GM18861 (cell line): ENCODE data around the gene LCN2.

Experiments used
- ATAC-seq: cut with Tn5 transposase; IDR thresholded peaks from one replicate; pipeline ENCODE4 v1.9.1; 2021; ENCODE audit not compliant: unreplicated experiment

LCN2 gene

GRCh38 chr9:128146591-128147120 is 2.6 kb upstream of the LCN2 start:
- ATAC-seq: no peak

GRCh38 chr9:128148509-128149000 is 698 bp upstream of the LCN2 start:
- ATAC-seq: no peak

DNA sequence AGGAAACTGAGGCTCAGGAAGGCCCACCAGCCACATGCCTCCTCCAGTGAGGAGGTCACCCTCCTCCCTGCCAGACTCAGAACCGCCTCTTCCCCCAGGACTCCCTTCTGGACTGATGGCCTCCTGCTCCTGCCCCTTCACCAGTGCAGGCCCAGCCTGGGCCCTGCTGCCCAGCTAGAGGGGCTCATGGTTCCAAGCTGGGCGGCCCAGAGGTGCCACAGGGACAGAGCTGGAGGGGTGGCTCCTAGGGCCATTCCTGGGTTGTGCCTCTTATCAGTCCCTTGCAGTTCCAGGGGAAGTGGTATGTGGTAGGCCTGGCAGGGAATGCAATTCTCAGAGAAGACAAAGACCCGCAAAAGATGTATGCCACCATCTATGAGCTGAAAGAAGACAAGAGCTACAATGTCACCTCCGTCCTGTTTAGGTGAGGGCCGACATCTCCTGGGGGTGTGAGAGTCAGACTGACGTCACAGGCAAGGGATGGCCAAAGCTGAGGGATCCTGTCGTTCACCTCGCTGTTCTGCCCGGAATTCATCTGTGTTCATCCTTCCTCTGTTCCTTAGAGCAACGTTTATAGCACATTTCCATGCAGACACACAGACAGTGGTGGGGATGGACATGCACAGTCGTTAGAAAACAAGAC is 819 bp downstream of the LCN2 start:
- no peak for ATAC-seq

DNA sequence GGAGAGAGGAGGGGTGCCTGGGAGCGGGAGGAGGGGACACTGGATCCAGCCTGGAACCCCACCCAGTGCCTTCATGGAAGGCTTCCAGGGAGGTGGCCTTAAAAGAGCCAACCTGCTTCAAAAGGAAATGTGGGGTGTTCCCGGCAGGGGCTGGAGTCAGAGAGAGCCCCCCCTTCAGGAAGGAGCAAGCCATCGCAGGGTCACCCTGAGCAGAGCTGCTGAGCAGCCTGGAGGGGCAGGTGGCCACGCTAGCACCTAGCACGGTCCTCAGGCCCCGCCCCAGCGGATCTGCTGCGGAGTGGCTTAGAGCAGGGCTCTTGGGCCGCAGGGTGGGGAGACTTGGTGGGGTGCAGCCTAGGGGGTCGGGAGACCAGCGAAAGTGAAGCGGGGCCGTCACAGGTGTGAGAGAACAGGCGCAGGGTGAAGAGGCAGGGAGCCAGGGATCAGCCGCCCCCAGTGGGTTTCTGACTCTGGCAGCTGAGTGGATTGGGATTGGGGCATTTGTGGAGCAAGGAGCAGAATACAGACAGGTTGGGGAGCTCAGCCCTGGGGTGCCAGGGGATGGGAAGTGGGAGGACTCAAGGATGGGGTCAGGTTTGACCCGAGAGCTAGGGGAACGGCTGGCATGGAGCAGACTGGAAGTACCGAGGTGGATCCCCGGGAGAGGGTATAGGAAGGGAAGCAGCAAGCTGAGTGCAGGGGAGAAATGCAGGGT is 1.5 kb downstream of the LCN2 start:
- no peak for ATAC-seq

- ATAC-seq: no peak
These were observed 2.3 kb downstream of the LCN2 start for GRCh38 chr9:128151309-128152132.

GRCh38 chr9:128152133-128153059 is 3.1 kb downstream of the LCN2 start:
- no peak for ATAC-seq

DNA sequence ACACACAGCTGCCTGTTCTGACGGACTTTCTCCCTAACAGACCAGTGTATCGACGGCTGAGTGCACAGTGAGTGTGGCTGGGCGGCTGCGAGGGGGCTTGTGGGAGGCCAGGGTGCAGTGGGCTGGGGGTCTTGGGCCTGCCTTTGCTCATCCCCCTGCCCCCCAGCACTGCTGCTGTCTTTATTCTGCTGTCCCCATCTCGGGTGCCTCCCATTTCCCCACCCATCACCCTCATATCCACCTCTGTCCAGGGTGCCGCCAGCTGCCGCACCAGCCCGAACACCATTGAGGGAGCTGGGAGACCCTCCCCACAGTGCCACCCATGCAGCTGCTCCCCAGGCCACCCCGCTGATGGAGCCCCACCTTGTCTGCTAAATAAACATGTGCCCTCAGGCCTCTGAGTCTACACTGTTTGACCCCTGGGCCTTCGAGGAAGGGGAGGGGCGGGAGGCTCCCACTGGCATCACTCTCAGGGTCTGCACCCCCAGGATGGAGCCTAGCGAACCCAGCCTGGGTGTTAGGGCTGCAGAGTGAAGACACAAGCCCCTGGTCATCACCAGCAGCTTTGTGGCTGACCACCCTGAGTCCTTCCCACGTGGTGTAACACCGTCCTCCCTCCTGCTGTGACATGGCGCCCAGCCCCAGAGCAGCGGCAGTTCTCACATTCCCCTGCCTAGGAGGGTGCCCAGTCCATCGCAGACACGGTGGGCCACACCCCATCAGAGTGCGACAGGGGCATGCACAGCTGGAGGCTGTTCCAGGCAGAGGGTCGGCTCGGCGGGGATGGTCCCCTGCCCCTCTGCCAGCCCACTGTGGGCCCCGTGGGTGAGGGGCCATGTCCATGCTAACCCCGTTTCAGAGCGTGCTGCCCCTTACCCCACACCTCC is 4.0 kb downstream of the LCN2 start:
- ATAC-seq: no peak

GRCh38 chr9:128153947-128154695 is 4.9 kb downstream of the LCN2 start:
- ATAC-seq: no peak

GRCh38 chr9:128155736-128156500 is 6.7 kb downstream of the LCN2 start:
- no peak for ATAC-seq

DNA sequence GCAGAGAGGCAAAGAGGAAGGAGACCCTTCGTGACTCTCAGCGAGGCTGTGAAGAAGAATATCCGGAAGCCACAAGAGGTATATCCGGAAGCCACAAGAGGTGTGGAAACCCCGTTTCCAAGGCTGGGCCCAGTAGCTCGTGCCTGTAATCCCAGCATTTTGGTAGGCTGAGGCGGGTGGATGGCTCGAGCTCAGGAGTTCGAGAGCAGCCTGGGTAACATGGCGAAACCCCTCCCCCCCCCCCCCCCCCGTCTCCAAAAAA is 10.2 kb downstream of the LCN2 start:
- no peak for ATAC-seq

DNA sequence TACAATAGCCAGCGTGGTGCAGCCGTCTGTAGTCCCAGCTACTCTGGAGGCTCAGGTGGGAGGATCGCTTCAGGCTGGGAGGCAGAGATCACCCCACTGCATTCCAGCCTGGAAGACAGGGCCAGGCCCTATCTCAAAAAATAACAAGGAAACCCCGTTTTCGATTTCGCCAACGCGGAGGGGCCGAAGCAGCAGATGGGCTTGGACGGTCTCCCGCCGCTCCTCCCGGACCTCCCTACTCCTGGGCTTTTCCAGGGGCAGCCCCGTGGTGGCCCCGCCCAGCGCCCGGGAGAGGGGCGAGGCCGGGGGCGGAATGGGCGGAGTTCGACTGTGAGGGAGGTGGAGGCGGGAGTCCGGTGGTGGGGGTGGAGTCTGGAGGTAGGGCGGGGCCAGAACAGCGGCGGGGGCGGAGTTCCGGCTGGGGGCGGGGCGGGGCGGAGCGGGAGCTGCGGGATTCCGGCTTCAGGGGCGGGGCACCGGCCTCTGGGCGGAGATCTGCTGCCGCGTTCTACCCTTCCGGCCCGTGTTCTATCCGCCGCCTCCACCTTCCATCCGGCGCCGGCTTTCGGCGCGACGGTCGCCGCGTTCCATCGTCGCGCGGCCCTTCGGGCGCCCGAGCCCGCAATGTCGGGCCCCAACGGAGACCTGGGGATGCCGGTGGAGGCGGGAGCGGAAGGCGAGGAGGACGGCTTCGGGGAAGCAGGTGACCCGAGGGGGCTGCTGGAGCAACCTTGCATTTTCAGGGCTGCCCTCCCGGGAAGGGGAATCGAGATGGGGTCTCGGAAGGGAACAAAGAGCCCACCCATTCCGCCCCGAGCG is 10.7 kb downstream of the LCN2 start, which contains the start of gene BBLN:
Gene BBLN, plus strand, starts transcription at position 482 of the 819 bp plus-strand sequence. Its CDS starts 143 bp downstream, at position 625.
- ATAC-seq: peak; percentile 55

- peak; percentile 8 for ATAC-seq
These were observed 11.3 kb downstream of the LCN2 start for GRCh38 chr9:128160603-128160987.

GRCh38 chr9:128161215-128161902 is 12.1 kb downstream of the LCN2 start:
- ATAC-seq: no peak

GRCh38 chr9:128162215-128163026 is 13.2 kb downstream of the LCN2 start:
- ATAC-seq: no peak

GRCh38 chr9:128163027-128163515 is 13.8 kb downstream of the LCN2 start:
- ATAC-seq: no peak
